Right forelimb (tissue), 1 donor: ENCODE data around the gene TAGLN.

Experiments
- DNase-seq: peaks from one replicate; pipeline ENCODE4 v3.0.0-alpha.2; 2018

TAGLN gene

GRCh38 chr11:117232092-117232878, 33.1 kb downstream of the TAGLN start, which contains the start of gene RNF214:
Gene RNF214 (plus strand): TSS chr11:117232671. CDS start chr11:117234273, 1,602 bp downstream.
- DNase-seq, result peak; percentile 91

GRCh38 chr11:117232911-117233409, 33.8 kb downstream of the TAGLN start:
- DNase-seq, result no peak

- no peak for DNase-seq
Measured at GRCh38 chr11:117238221-117238620, 39.1 kb downstream of the TAGLN start.

- no peak for DNase-seq
Measured at GRCh38 chr11:117239295-117239694, 40.1 kb downstream of the TAGLN start.

- DNase-seq, result no peak
Measured at GRCh38 chr11:117248341-117248740, 49.2 kb downstream of the TAGLN start.

GRCh38 chr11:117249571-117249970, 50.4 kb downstream of the TAGLN start:
- DNase-seq, result no peak

- DNase-seq, result no peak
Measured at GRCh38 chr11:117251506-117251905, 52.3 kb downstream of the TAGLN start.

- no peak for DNase-seq
Measured at GRCh38 chr11:117255966-117256365, 56.8 kb downstream of the TAGLN start.

- no peak for DNase-seq
Measured at GRCh38 chr11:117256573-117256972, 57.4 kb downstream of the TAGLN start.
